Measurements from ENCODE around the gene HNRNPH3.

DNA sequence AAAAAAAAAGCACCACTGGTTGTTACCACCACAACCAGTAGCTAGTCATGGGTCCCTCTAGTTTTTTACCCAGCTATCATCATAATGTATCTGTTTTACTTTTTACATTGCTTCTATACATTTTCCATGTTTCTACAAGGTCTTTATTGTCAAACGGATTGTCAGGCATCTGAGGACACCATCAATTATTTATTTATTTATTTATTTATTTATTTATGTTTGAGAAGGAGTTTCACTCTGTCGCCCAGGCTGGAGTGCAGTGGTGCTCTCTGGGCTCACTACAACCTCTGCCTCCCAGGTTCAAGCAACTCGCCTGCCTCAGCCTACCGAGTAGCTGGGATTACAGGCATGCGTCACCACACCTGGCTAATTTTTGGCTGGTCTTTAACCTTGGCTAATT, 29.0 kb upstream of the HNRNPH3 start:
- TF ChIP-seq, protein P1, sequence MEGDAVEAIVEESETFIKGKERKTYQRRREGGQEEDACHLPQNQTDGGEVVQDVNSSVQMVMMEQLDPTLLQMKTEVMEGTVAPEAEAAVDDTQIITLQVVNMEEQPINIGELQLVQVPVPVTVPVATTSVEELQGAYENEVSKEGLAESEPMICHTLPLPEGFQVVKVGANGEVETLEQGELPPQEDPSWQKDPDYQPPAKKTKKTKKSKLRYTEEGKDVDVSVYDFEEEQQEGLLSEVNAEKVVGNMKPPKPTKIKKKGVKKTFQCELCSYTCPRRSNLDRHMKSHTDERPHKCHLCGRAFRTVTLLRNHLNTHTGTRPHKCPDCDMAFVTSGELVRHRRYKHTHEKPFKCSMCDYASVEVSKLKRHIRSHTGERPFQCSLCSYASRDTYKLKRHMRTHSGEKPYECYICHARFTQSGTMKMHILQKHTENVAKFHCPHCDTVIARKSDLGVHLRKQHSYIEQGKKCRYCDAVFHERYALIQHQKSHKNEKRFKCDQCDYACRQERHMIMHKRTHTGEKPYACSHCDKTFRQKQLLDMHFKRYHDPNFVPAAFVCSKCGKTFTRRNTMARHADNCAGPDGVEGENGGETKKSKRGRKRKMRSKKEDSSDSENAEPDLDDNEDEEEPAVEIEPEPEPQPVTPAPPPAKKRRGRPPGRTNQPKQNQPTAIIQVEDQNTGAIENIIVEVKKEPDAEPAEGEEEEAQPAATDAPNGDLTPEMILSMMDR (IDR thresholded peaks at IDR 0.05; ENCODE audit: low read depth, low read length, poor library complexity, severe bottlenecking), result no peak
- no peak for TF ChIP-seq EZH2phosphoT487 (IDR thresholded peaks at IDR 0.05; ENCODE audit: borderline replicate concordance, low read length)
